ENCODE results near the gene RPL41.
"Not testable (repeated sequence)": the region's sequence is repeated elsewhere in the genome, so short reads cannot be mapped to it uniquely, and the experiment has no call there.

Gene RPL41

DNA sequence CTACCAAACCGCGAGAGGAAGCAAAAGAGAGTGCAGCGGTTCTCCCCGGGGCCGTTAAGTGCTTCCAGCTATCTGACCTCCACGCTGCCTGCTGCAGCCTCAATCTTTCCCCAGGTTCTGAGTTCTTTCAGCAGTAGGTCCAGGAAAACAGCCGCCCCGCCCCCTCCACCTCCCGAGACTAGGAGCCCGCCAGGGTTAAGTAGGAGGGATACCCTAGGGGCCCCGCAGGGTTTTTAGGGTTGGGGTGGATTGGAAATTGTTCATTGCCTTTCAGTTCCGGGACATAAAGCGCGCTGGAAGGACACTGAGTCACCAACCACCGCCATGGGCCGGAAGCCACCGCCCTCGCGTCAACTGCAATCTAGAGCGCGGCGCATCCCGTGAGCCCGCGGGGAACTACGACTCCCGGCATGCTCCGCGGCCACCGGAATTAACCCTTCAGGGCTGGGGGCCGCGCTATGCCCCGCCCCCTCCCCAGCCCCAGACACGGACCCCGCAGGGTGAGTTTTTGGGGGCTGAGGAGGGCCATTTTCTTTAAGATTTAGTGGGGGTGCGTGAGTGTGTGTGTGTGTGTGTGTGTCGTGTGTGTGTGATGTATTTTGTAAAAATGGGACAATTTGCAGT lies 35.8 kb downstream of the RPL41 start, which contains the start of gene MYL6B:
MYL6B (plus strand) TSS at position 456 of the 624 bp plus-strand sequence. CDS start 1,332 bp downstream, outside the sequence.
- Histone ChIP-seq H3K27ac (ENCODE audit: low read depth, low read length) (peak within 1 kb of the TSS; percentile 92), H3K9ac (ENCODE audit: low read length in 5 of 5) (peak within 1 kb of the TSS; percentile 73 to 79 (median 78)), H3K4me1 (ENCODE audit: control insufficient read depth in 5 of 5, insufficient read depth in 5 of 5, low read length in 5 of 5) (peaks cover 3 to 38% (median 33%) of the 10 kb centered on the region in 5 donors), H3K27me3 (ENCODE audit: control insufficient read depth in 5 of 5, insufficient read depth in 4 of 5, low read length in 5 of 5) (no peaks in the 10 kb centered on the region), H3K36me3 (ENCODE audit: control insufficient read depth in 5 of 5, insufficient read depth in 5 of 5, low read length in 5 of 5) (no peaks in the 10 kb centered on the region), H3K9me3 (ENCODE audit: control insufficient read depth in 5 of 5, low read length in 5 of 5) (no peaks in the 10 kb centered on the region), H3K4me3 (ENCODE audit: low read depth in 1 of 5, low read length in 5 of 5) (peak within 1 kb of the TSS; percentile 53 to 83 (median 74))

DNA sequence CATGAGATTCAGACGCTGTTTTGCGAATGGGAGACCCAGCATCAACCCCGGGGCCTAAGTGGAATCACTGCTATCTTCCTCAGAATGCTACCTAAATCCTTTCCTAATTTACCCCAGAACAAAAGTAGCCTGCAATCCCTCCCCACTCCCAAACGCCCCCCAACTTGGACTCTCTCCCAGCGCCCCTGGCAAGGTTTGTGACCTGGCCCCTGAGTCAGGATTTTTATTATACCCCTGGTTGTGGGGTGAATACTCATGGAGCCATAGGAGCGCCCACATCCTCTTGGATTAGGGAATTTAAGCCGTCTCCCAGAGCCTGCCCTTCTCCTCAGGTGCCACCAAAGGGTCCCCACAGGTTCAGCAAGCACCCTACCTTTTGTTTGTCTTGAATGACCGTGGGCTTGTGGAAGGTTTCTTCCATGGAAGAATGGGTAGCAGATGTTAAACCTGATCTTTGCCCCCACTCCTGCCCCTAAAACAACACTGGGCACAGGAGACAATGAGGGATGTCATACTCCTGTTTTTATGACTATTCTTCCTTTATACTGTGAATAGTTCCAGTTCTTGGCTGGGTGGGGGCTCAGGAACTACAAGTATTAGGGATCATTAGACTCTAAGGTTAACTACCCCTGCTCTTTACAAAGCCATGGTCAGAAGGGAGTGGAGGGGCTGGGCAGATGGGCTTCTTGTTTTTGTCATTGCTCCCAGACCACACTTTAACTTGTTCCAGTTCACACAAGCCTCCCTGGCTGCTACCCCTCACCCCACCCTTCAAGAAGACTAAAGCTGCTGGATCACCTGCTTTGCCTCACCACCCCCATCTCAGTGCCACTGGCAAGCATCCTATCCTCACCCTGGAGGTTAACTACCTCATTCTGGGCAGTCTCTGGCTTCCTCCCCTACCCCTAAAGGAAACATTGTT lies 36.6 kb downstream of the RPL41 start:
- Histone ChIP-seq H3K27ac (ENCODE audit: low read depth, low read length) (peak overlapping the region; percentile 92), H3K4me1 (ENCODE audit: control insufficient read depth in 5 of 5, insufficient read depth in 5 of 5, low read length in 5 of 5) (peaks cover 3 to 38% (median 33%) of the 10 kb centered on the region in 5 donors), H3K4me3 (ENCODE audit: low read depth in 1 of 5, low read length in 5 of 5) (peak overlapping the region; percentile 53 to 83 (median 74)), H3K9ac (ENCODE audit: low read length in 5 of 5) (peak overlapping the region; percentile 33 to 78 (median 71)), H3K27me3 (ENCODE audit: control insufficient read depth in 5 of 5, insufficient read depth in 4 of 5, low read length in 5 of 5) (no peaks in the 10 kb centered on the region), H3K9me3 (ENCODE audit: control insufficient read depth in 5 of 5, low read length in 5 of 5) (no peaks in the 10 kb centered on the region), H3K36me3 (ENCODE audit: control insufficient read depth in 5 of 5, insufficient read depth in 5 of 5, low read length in 5 of 5) (no peaks in the 10 kb centered on the region)

DNA sequence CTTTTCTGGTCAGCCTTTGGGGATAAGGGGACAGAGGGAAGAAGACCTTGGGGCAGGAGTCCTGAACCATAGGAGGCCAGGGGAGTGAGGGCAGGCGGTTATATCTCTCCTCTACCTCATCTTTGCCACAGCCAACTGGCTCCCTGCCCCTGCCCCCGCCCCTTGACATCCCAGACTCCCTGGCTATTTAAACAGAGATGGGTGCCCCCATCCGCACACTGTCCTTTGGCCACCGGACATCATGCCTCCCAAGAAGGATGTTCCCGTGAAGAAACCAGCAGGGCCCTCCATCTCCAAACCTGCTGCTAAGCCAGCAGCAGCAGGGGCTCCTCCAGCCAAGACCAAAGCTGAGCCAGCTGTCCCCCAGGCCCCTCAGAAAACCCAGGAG lies 37.2 kb downstream of the RPL41 start:
- Histone ChIP-seq H3K9me3 (ENCODE audit: control insufficient read depth in 5 of 5, low read length in 5 of 5) (no peaks in the 10 kb centered on the region), H3K36me3 (ENCODE audit: control insufficient read depth in 5 of 5, insufficient read depth in 5 of 5, low read length in 5 of 5) (no peaks in the 10 kb centered on the region), H3K4me3 (ENCODE audit: low read depth in 1 of 5, low read length in 5 of 5) (no peak overlapping the region), H3K9ac (ENCODE audit: low read length in 5 of 5) (peak overlapping the region in 1 of 5 donors; percentile 33), H3K27ac (ENCODE audit: low read depth, low read length) (no peak overlapping the region), H3K4me1 (ENCODE audit: control insufficient read depth in 5 of 5, insufficient read depth in 5 of 5, low read length in 5 of 5) (peaks cover 3 to 38% (median 34%) of the 10 kb centered on the region in 5 donors), H3K27me3 (ENCODE audit: control insufficient read depth in 5 of 5, insufficient read depth in 4 of 5, low read length in 5 of 5) (no peaks in the 10 kb centered on the region)

DNA sequence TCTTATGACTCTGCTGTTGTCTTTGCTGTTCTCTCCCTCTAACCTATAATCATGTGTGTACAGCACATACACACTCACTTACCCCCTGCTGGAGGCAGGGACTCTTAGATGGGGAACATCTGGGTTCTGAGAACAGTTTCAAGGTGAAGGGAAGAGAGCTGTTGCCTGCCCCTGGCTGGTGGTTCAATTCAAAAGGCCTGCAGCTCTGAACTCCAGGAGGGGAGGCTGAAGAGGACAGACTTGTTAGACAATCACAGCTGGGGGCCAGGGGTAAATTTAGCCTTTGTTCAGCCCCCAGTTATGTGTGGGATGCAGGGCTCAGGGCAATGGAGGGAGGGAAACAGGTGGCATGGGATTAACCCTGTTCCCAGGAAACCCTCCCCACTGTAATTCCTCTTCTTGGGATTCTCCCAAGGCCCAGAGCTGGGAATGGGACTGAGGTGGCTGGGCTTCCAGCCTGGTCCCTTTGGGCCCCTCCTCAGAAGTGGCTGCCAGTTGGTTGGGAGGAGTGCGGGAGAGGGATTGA lies 37.9 kb downstream of the RPL41 start:
- peaks cover 3 to 44% (median 38%) of the 10 kb centered on the region in 5 donors for H3K4me1 ChIP-seq (ENCODE audit: control insufficient read depth in 5 of 5, insufficient read depth in 5 of 5, low read length in 5 of 5)
- no peak overlapping the region for H3K4me3 ChIP-seq (ENCODE audit: low read depth in 1 of 5, low read length in 5 of 5)
- no peaks in the 10 kb centered on the region for H3K27me3 ChIP-seq (ENCODE audit: control insufficient read depth in 5 of 5, insufficient read depth in 4 of 5, low read length in 5 of 5)
- no peak overlapping the region for H3K27ac ChIP-seq (ENCODE audit: low read depth, low read length)
- no peaks in the 10 kb centered on the region for H3K9me3 ChIP-seq (ENCODE audit: control insufficient read depth in 5 of 5, low read length in 5 of 5)
- H3K9ac ChIP-seq (ENCODE audit: low read length in 5 of 5), result no peak overlapping the region
- no peaks in the 10 kb centered on the region for H3K36me3 ChIP-seq (ENCODE audit: control insufficient read depth in 5 of 5, insufficient read depth in 5 of 5, low read length in 5 of 5)

DNA sequence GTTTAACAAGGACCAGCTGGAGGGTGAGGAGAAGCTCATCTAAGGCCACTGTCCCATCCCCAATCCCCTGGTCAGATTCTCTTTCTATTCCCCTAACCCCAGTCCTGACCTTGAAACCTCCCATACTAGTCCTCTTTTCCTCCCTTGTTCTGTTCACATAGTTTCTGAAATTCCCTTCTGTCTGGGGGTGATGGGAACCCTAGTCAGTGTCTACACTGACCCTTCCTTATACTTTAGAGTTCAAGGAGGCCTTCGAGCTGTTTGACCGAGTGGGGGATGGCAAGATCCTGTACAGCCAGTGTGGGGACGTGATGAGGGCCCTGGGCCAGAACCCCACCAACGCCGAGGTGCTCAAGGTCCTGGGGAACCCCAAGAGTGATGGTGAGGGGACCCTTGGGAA lies 38.4 kb downstream of the RPL41 start:
- no peaks in the 10 kb centered on the region for H3K9me3 ChIP-seq (ENCODE audit: control insufficient read depth in 5 of 5, low read length in 5 of 5)
- peaks cover 0 to 4% (median 4%) of the 10 kb centered on the region in 5 donors for H3K36me3 ChIP-seq (ENCODE audit: control insufficient read depth in 5 of 5, insufficient read depth in 5 of 5, low read length in 5 of 5)
- H3K4me1 ChIP-seq (ENCODE audit: control insufficient read depth in 5 of 5, insufficient read depth in 5 of 5, low read length in 5 of 5), result peaks cover 6 to 49% (median 44%) of the 10 kb centered on the region in 5 donors
- H3K9ac ChIP-seq (ENCODE audit: low read length in 5 of 5), result no peak overlapping the region
- no peaks in the 10 kb centered on the region for H3K27me3 ChIP-seq (ENCODE audit: control insufficient read depth in 5 of 5, insufficient read depth in 4 of 5, low read length in 5 of 5)
- no peak overlapping the region for H3K4me3 ChIP-seq (ENCODE audit: low read depth in 1 of 5, low read length in 5 of 5)
- H3K27ac ChIP-seq (ENCODE audit: low read depth, low read length), result no peak overlapping the region

DNA sequence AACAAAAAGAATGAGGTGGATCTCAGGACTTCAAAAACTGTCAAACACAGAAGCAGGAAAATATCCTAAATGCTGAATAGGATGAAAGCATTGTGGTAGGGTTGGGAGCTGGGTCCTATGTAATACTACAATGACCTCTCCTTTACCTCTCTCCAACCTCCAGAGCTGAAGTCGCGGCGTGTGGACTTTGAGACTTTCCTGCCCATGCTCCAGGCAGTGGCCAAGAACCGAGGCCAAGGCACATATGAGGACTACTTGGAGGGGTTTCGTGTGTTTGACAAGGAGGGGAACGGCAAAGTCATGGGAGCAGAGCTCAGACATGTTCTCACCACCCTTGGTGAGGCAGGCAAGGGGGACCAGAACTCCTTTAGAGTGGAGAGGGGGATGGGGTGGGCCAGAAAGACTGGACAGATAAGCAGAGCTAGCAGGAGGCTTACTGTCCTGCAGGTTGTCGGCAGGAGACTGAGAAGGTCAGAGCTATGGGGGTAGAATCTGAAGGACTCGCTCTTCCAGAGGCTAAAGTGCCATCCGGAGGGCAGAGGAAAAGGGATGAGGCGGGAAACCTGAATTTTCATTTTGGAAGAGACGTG lies 38.9 kb downstream of the RPL41 start:
- Histone ChIP-seq H3K36me3 (ENCODE audit: control insufficient read depth in 5 of 5, insufficient read depth in 5 of 5, low read length in 5 of 5) (peaks cover 0 to 10% (median 9%) of the 10 kb centered on the region in 5 donors), H3K9ac (ENCODE audit: low read length in 5 of 5) (no peak overlapping the region), H3K27me3 (ENCODE audit: control insufficient read depth in 5 of 5, insufficient read depth in 4 of 5, low read length in 5 of 5) (no peaks in the 10 kb centered on the region), H3K9me3 (ENCODE audit: control insufficient read depth in 5 of 5, low read length in 5 of 5) (no peaks in the 10 kb centered on the region), H3K27ac (ENCODE audit: low read depth, low read length) (no peak overlapping the region), H3K4me3 (ENCODE audit: low read depth in 1 of 5, low read length in 5 of 5) (no peak overlapping the region), H3K4me1 (ENCODE audit: control insufficient read depth in 5 of 5, insufficient read depth in 5 of 5, low read length in 5 of 5) (peaks cover 11 to 54% (median 48%) of the 10 kb centered on the region in 5 donors)

DNA sequence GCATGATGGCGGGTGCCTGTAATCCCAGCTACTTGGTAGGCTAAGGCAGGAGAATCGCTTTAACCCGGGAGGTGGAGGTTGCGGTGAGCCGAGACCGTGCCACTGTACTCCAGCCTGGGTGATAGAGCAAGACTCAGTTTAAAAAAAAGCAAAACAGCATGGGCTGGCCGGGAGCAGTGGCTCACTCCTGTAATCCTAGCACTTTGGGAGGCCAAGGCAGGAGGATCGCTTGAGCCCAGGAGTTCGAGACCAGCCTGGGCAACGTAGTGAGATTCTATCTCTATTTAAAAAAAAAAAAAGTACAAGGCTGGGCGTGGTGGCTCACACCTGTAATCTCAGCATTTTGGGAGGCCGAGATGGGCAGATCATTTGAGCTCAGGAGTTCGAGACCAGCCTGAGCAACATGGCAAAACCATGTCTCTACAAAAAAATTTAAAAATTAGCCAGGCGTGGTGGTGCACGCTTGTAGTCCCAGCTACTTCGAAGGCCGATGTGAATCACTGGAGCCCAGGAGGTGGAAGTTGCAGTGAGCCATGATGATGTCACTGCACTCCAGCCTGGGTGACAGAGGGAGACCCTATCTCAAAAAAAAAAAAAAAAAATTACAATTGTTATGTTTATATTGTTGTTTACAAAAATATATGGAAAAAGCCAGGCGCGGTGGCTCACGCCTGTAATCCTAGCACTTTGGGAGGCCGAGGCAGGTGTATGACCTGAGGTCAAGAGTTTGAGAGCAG lies 40.2 kb downstream of the RPL41 start:
- Histone ChIP-seq H3K9ac (ENCODE audit: low read length in 5 of 5) (peak overlapping the region in 3 of 5 donors; percentile 57 to 75 (median 65)), H3K4me3 (ENCODE audit: low read depth in 1 of 5, low read length in 5 of 5) (peak overlapping the region in 4 of 5 donors; percentile 62 to 98 (median 82)), H3K4me1 (ENCODE audit: control insufficient read depth in 5 of 5, insufficient read depth in 5 of 5, low read length in 5 of 5) (peaks cover 18 to 57% (median 50%) of the 10 kb centered on the region in 5 donors), H3K27ac (ENCODE audit: low read depth, low read length) (peak overlapping the region; percentile 92), H3K36me3 (ENCODE audit: control insufficient read depth in 5 of 5, insufficient read depth in 5 of 5, low read length in 5 of 5) (peaks cover 0 to 22% (median 22%) of the 10 kb centered on the region in 5 donors)
- H3K27me3 ChIP-seq (ENCODE audit: control insufficient read depth in 5 of 5, insufficient read depth in 4 of 5, low read length in 5 of 5); H3K9me3 ChIP-seq (ENCODE audit: control insufficient read depth in 5 of 5, low read length in 5 of 5): not testable (repeated sequence)

DNA sequence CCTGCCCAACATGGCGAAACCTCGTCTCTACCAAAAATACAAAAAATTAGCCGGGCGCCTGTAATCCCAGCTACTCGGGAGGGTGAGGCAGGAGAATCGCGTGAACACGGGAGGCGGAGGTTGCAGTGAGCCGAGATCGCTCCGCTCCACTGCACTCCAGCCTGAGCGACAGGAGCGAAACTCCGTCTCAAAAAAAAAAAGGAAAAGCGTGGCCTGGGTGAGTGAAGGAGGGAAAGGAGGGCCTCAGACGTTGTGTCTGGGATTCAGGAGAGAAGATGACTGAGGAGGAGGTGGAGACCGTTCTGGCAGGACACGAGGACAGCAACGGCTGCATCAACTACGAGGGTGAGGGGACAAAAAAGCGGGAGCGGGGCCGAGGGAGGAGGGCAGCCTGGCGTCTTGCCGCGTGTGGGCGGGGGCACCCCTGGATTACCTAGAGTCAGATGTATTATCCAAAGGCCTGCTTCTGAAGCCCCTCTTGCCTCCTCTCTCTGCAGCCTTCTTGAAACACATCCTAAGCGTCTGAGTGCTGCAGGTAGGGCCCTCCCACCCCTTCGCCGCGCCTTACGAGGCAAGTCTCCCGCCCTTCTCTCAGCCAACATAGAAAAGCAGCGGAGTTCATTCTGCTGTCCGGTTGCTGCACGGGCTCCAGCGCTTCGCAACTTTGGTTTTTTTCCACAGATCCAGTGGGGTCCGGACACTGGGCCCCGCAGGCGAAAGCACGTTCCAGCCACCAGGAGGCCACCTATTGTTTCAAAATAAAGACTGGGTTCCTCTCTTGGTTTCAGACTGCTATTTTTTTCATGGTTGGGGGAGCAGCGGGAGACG lies 41.0 kb downstream of the RPL41 start:
- Histone ChIP-seq H3K4me3 (ENCODE audit: low read depth in 1 of 5, low read length in 5 of 5) (peak overlapping the region; percentile 62 to 98 (median 80)), H3K27ac (ENCODE audit: low read depth, low read length) (peak overlapping the region; percentile 92), H3K4me1 (ENCODE audit: control insufficient read depth in 5 of 5, insufficient read depth in 5 of 5, low read length in 5 of 5) (peaks cover 18 to 56% (median 53%) of the 10 kb centered on the region in 5 donors), H3K9me3 (ENCODE audit: control insufficient read depth in 5 of 5, low read length in 5 of 5) (no peaks in the 10 kb centered on the region), H3K27me3 (ENCODE audit: control insufficient read depth in 5 of 5, insufficient read depth in 4 of 5, low read length in 5 of 5) (no peaks in the 10 kb centered on the region), H3K9ac (ENCODE audit: low read length in 5 of 5) (peak overlapping the region in 4 of 5 donors; percentile 57 to 75 (median 68)), H3K36me3 (ENCODE audit: control insufficient read depth in 5 of 5, insufficient read depth in 5 of 5, low read length in 5 of 5) (peaks cover 0 to 30% (median 29%) of the 10 kb centered on the region in 5 donors)
